Measurements from ENCODE around the gene PCDHB9.
"Not testable (repeated sequence)": the region's sequence is repeated elsewhere in the genome, so short reads cannot be mapped to it uniquely, and the experiment has no call there.

DNA sequence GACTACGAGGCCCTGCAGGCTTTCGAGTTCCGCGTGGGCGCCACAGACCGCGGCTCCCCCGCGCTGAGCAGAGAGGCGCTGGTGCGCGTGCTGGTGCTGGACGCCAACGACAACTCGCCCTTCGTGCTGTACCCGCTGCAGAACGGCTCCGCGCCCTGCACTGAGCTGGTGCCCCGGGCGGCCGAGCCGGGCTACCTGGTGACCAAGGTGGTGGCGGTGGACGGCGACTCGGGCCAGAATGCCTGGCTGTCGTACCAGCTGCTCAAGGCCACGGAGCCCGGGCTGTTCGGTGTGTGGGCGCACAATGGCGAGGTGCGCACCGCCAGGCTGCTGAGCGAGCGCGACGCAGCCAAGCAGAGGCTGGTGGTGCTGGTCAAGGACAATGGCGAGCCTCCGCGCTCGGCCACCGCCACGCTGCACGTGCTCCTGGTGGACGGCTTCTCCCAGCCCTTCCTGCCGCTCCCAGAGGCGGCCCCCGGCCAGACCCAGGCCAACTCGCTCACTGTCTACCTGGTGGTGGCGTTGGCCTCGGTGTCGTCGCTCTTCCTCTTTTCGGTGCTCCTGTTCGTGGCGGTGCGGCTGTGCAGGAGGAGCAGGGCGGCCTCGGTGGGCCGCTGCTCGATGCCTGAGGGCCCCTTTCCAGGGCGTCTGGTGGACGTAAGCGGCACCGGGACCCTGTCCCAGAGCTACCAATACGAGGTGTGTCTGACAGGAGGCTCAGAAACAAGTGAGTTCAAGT lies 2.7 kb upstream of the PCDHB9 start:
- TF ChIP-seq, protein P1, sequence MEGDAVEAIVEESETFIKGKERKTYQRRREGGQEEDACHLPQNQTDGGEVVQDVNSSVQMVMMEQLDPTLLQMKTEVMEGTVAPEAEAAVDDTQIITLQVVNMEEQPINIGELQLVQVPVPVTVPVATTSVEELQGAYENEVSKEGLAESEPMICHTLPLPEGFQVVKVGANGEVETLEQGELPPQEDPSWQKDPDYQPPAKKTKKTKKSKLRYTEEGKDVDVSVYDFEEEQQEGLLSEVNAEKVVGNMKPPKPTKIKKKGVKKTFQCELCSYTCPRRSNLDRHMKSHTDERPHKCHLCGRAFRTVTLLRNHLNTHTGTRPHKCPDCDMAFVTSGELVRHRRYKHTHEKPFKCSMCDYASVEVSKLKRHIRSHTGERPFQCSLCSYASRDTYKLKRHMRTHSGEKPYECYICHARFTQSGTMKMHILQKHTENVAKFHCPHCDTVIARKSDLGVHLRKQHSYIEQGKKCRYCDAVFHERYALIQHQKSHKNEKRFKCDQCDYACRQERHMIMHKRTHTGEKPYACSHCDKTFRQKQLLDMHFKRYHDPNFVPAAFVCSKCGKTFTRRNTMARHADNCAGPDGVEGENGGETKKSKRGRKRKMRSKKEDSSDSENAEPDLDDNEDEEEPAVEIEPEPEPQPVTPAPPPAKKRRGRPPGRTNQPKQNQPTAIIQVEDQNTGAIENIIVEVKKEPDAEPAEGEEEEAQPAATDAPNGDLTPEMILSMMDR (IDR thresholded peaks at IDR 0.05; ENCODE audit: insufficient read depth, low read length) = not testable (repeated sequence)
- TF ChIP-seq, protein P2, sequence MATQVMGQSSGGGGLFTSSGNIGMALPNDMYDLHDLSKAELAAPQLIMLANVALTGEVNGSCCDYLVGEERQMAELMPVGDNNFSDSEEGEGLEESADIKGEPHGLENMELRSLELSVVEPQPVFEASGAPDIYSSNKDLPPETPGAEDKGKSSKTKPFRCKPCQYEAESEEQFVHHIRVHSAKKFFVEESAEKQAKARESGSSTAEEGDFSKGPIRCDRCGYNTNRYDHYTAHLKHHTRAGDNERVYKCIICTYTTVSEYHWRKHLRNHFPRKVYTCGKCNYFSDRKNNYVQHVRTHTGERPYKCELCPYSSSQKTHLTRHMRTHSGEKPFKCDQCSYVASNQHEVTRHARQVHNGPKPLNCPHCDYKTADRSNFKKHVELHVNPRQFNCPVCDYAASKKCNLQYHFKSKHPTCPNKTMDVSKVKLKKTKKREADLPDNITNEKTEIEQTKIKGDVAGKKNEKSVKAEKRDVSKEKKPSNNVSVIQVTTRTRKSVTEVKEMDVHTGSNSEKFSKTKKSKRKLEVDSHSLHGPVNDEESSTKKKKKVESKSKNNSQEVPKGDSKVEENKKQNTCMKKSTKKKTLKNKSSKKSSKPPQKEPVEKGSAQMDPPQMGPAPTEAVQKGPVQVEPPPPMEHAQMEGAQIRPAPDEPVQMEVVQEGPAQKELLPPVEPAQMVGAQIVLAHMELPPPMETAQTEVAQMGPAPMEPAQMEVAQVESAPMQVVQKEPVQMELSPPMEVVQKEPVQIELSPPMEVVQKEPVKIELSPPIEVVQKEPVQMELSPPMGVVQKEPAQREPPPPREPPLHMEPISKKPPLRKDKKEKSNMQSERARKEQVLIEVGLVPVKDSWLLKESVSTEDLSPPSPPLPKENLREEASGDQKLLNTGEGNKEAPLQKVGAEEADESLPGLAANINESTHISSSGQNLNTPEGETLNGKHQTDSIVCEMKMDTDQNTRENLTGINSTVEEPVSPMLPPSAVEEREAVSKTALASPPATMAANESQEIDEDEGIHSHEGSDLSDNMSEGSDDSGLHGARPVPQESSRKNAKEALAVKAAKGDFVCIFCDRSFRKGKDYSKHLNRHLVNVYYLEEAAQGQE (IDR thresholded peaks at IDR 0.05; ENCODE audit: insufficient replicate concordance, low read depth) = not testable (repeated sequence)
